ENCODE results near the gene ARHGEF38. TPM values are rescaled to one million over a fixed set of nuclear protein-coding genes. Genes with fewer than 3 reads are reported as not detected.

The ARHGEF38 gene
- polyA plus RNA-seq, 1 of the 3 experiments (the other 2 are of a cell fraction), result 0.02 TPM

GRCh38 chr4:105719204-105719603 is 166.8 kb downstream of the ARHGEF38 start:
- H3K4me1 ChIP-seq (ENCODE audit: control insufficient read depth in 1 of 2, insufficient read depth in 2 of 2, low read depth in 1 of 2, low read length in 1 of 2), result peaks cover 0 to 6% of the 10 kb centered on the region in 2 experiments; a peak in 2 of 4 replicates
- no peak for TF ChIP-seq USF1 (IDR thresholded peaks at IDR 0.05; ENCODE audit: borderline replicate concordance, low read depth)
- no peak for TF ChIP-seq NFIC (IDR thresholded peaks at IDR 0.05; ENCODE audit: borderline replicate concordance)
- TF ChIP-seq EZH2phosphoT487 (IDR thresholded peaks at IDR 0.05; ENCODE audit: borderline replicate concordance, low read depth), result no peak
- no peak for TF ChIP-seq IRF3 (IDR thresholded peaks at IDR 0.05; ENCODE audit: low read depth, low read length)
- TF ChIP-seq GATA2 (CRISPR knock-in tag; IDR thresholded peaks at IDR 0.05), result no peak
- TF ChIP-seq POLR2AphosphoS5 (IDR thresholded peaks at IDR 0.05; ENCODE audit: low read depth, low read length), result no peak
- TF ChIP-seq REST (IDR thresholded peaks at IDR 0.05; ENCODE audit: low read depth, low read length), result no peak
- no peak for TF ChIP-seq TAF1 (IDR thresholded peaks at IDR 0.05; ENCODE audit: borderline replicate concordance, low read depth, low read length)
- TF ChIP-seq JUND (IDR thresholded peaks at IDR 0.05), result no peak
- no peak for TF ChIP-seq RXRA (IDR thresholded peaks at IDR 0.05; ENCODE audit: borderline replicate concordance, low read depth)
- TF ChIP-seq SIN3A (IDR thresholded peaks at IDR 0.05; ENCODE audit: borderline replicate concordance, low read depth, low read length), result no peak
- no peak for TF ChIP-seq SMC3 (IDR thresholded peaks at IDR 0.05; ENCODE audit: low read depth, low read length)
- TF ChIP-seq FOXM1 (IDR thresholded peaks at IDR 0.05; ENCODE audit: low read depth), result no peak
- no peak for TF ChIP-seq MEF2A (IDR thresholded peaks at IDR 0.05; ENCODE audit: borderline replicate concordance, low read depth)
- no peak overlapping the region for H3K4me2 ChIP-seq
- H2AFZ ChIP-seq (ENCODE audit: low read depth), result no peak overlapping the region
- H3K9ac ChIP-seq, result no peak overlapping the region
- no peaks in the 10 kb centered on the region for H3K27me3 ChIP-seq (ENCODE audit: insufficient read depth)
- H3K4me3 ChIP-seq (ENCODE audit: low read depth in 2 of 2, low read length in 1 of 2), result no peak overlapping the region
- peaks cover under 1% of the 10 kb centered on the region for H3F3A ChIP-seq (replicated peaks; ENCODE audit: insufficient read depth)
- no peaks in the 10 kb centered on the region for H3K9me3 ChIP-seq
- POLR2A ChIA-PET, result no interaction called here
- H4K20me1 ChIP-seq (ENCODE audit: insufficient read depth), result no peaks in the 10 kb centered on the region
- 94% methylated on average over 2 of the region's 2 CpGs for WGBS (ENCODE audit: low lambda C conversion rate)
- H3K27ac ChIP-seq (ENCODE audit: low read depth in 2 of 2, low read length in 1 of 2), result no peak overlapping the region
- no peaks in the 10 kb centered on the region for H3K9me2 ChIP-seq
- CTCF ChIA-PET, result interaction anchor here (0.7 to 3.5 kb wide), 2 partner anchors 52 to 198 kb away, joined by 3 to 18 read pairs; no protein-coding TSS in a partner anchor
- H3K79me2 ChIP-seq (ENCODE audit: insufficient read depth), result peaks cover 19% of the 10 kb centered on the region; the same call in 1 of the 2 replicates
- H3K36me3 ChIP-seq (replicated peaks in 1 of 2; ENCODE audit: control insufficient read depth in 1 of 2, insufficient read depth in 2 of 2, low read length in 1 of 2), result peaks cover 22 to 26% of the 10 kb centered on the region in 2 experiments
- no peak for DNase-seq
